HTERT RPE-1 (cell line): Measurements from ENCODE around the gene GPX1.

Source experiments
- in situ Hi-C: fragments of 300-500 bp; cut with MboI; formaldehyde crosslinking; loops from 4 replicates; pipeline ENCODE4 v1.14.3; 2020; ENCODE audit warnings: low sequenced_read_pairs

GPX1 gene

DNA sequence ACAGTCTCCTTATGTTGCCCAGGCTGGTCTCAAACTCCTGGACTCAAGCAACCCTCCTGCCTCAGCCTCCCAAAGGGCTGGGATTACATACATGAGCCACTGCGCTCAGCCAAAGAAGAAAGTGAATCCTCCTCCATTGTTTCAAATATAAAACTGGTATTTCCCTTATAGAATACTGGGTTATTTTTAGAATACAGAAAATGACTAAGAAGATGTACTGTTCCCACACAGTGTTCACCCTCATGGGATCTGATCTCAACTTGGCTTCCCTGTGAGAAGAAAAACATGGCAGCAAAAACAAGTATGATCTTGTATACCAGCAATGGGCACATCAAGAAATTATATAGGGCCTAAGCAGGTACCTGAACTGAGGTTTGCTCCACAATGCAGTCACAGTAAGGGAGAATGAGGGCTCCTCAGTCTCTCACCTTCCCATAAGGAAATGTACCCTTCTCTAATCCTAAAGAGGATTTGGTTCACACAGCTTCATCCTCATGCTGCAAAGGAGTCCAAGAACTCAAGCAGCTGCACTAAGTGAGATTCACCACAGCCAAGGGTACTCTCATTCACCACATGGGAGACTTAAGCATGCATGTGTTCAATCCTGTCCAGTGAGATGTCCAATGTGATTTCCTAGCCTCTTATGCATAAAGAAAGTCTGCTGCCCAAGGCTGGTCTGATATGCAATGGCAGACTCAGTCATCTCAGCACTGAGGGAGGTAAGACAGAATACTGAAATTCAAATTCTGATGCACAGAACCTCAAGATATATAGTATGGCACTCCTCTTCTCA, 44.1 kb downstream of the GPX1 start:
- in situ Hi-C loops: no loop called here

DNA sequence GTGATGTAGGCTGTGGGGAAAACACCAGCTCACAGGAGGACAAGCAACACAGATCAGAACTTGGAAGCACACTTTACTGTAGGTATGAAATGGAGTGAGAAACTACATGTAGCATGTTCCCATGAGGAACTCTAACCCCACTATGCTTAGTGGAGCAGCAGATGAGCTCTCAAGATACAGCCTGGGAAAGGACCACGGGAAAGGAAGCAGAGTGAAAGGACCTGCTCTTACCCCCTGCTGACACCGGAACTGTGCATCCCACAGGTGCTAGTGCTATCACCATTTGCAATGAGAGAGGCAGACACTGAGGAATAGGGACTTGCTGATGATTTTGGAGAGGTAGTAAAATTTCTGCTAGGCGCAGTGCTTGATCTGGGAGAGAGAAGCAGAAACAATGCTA, 46.9 kb downstream of the GPX1 start:
- in situ Hi-C loops: no loop called here

DNA sequence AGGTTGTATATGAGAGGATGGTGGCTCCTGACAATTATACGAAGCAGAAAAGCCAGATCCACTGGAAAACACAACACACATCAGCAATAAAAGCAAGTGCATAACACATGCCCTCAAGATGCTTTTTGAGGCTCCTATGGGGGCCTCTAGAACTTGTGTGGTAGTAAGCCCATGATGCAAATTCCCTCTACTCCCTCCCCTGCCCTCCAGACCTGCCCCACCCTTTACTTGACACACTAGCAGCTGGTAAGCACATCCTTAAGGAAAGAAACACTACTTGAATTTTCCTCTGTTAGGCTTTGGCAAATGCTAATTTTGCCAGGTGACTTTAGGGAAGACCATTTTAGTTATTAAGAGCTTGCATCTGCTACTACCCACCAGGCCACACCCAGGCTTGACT, 47.5 kb downstream of the GPX1 start:
- in situ Hi-C loops: no loop called here
